AG04449 (cell line): ENCODE data around the gene PERM1.

Experiments used
- CTCF ChIA-PET: fragments of 350-600 bp; formaldehyde crosslinking; extraction: SDS; loops from one replicate; lab custom pipeline; 2021; ENCODE audit warnings: antibody characterized with exemption; lab: Yijun Ruan, JAX
- POLR2A ChIA-PET: fragments of 400-600, 350-600 bp; formaldehyde crosslinking; extraction: SDS; loops from one replicate; lab custom pipeline; 2020; ENCODE audit warnings: antibody characterized with exemption, inconsistent platforms; lab: Yijun Ruan, JAX
- DNase-seq: peaks from one replicate; pipeline ENCODE4 v3.0.0-alpha.2; 2010; ENCODE audit warnings: low read depth, low spot score
- H3K4me3 ChIP-seq: 2 replicates; pipeline ENCODE4 v1.5.1; 2011; ENCODE audit warnings: low read depth, mild to moderate bottlenecking, control low read depth, low read length
- TF ChIP-seq, protein P1 (sequence below): IDR thresholded peaks from one replicate; pipeline ENCODE4 v1.5.1; 2011; ENCODE audit warnings: mild to moderate bottlenecking, moderate library complexity, low read length, control low read depth, inconsistent platforms; ENCODE audit not compliant: insufficient read depth; ENCODE audit errors: missing control alignments

PERM1 gene

DNA sequence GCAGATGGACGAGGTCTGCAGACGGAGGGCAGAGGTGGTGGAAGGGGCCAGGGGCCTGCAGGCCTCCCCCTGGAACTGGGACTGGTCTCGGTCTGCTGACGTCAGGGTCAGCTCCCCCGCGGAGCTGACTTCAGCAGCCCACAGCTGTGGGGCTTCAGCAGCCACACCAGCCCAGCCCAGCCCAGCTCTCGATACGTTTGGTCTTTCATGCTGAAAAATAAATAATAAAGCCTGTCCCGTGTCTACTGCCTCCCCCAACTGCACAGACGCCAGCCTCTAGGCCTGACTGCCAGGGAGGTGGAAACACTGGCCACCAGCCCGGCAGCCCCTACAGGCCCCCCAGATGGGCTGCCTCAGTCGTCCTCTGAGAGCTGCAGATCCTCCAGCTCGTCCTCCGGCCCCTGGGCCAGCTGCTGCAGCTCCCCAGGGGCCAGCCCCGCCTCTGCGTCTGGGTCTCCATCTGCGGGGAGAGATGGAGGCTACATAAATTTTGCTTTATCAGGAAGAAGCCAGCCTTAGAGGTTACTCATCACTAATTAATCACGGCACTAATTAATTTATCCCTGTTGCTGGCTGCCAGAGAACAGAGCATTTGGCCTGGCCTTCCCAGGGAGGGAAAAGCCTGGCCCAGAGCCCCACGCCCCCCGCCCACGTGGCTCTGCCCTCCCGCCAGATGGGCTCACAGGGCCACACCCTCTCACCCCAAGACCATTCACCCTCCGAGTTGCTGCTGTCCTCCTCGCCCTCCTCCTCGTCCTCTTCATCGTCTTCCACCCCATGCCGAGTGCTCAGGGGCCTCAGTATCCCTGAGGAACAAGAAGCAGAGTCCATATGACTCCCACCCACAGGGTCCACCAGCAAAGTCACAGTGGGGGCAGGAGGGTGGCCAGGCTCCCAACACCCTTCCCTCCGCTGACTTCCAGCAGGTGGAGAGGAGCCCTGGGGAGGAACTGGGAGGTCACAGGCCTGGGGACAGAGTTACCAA, 37.3 kb downstream of the PERM1 start:
- POLR2A ChIA-PET = interaction anchor here (0.6 kb wide), 1 partner anchor 16 kb away, joined by 3 read pairs; no protein-coding TSS in a partner anchor

DNA sequence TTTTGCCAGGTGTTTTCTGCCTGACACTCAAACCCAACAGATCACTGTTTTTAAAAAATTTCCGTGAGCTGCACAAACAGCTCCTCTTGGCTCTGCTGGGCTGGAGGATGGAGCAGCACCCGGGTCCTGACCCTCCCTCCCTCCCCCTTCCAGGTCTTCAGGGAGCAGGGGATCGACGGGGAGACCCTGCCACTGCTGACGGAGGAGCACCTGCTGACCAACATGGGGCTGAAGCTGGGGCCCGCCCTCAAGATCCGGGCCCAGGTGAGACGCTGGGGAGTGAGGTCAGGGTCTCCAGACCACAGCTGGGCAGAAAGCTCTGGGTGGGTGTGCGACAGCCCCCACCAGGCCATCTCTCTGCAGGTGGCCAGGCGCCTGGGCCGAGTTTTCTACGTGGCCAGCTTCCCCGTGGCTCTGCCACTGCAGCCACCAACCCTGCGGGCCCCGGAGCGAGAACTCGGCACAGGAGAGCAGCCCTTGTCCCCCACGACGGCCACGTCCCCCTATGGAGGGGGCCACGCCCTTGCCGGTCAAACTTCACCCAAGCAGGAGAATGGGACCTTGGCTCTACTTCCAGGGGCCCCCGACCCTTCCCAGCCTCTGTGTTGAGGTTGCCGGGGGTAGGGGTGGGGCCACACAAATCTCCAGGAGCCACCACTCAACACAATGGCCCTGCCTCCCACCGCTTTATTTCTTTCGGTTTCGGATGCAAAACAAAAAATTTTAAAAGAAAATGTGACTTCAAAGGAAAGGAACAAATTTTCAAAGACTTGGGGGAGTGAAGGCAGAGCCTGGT, 38.1 kb downstream of the PERM1 start:
- TF ChIP-seq, protein P1, sequence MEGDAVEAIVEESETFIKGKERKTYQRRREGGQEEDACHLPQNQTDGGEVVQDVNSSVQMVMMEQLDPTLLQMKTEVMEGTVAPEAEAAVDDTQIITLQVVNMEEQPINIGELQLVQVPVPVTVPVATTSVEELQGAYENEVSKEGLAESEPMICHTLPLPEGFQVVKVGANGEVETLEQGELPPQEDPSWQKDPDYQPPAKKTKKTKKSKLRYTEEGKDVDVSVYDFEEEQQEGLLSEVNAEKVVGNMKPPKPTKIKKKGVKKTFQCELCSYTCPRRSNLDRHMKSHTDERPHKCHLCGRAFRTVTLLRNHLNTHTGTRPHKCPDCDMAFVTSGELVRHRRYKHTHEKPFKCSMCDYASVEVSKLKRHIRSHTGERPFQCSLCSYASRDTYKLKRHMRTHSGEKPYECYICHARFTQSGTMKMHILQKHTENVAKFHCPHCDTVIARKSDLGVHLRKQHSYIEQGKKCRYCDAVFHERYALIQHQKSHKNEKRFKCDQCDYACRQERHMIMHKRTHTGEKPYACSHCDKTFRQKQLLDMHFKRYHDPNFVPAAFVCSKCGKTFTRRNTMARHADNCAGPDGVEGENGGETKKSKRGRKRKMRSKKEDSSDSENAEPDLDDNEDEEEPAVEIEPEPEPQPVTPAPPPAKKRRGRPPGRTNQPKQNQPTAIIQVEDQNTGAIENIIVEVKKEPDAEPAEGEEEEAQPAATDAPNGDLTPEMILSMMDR = no peak
- DNase-seq = no peak
- CTCF ChIA-PET = interaction anchor here (0.6 to 7.6 kb wide), 3 partner anchors 38 to 74 kb away, joined by 3 to 67 read pairs (median 9); no protein-coding TSS in a partner anchor
- POLR2A ChIA-PET = interaction anchor here (0.5 to 0.7 kb wide), 3 partner anchors 15 to 17 kb away, joined by 3 to 4 read pairs (median 3); partner anchors contain the start of gene NOC2L
- H3K4me3 ChIP-seq = no peak overlapping the region

More for the DNA sequence above, 37.3 kb downstream of the PERM1 start:
- TF ChIP-seq, protein P1 = no peak
- no peak overlapping the region for H3K4me3 ChIP-seq
- CTCF ChIA-PET = interaction anchor here (2.8 kb wide), 1 partner anchor 40 kb away, joined by 9 read pairs; no protein-coding TSS in a partner anchor
- DNase-seq = no peak

DNA sequence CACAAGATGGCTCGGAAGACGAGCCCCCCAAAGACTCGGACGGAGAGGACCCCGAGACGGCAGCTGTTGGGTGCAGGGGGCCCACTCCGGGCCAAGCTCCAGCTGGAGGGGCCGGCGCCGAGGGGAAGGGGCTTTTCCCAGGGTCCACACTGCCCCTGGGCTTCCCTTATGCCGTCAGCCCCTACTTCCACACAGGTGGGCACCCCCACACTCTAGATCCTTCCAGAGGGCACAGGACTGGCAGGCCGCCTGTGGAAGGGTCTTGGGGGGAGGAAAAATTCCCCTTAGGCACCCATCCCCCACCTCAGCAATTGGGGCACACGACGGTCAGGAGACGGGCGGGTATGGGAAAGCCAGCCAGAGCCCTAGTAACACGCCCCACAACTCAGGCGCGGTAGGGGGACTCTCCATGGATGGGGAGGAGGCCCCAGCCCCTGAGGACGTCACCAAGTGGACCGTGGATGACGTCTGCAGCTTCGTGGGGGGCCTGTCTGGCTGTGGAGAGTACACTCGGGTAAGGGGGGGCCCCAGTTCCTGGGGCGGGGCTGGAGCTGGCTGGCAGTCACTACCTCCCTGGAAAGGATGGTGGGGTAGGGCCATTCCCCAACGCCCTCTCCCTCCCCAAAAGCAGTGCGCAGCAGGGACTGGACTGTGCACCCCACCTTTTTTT, 38.9 kb downstream of the PERM1 start:
- DNase-seq = no peak
- CTCF ChIA-PET = interaction anchor here (0.6 to 7.6 kb wide), 4 partner anchors 13 to 73 kb away, joined by 3 to 67 read pairs (median 4); no protein-coding TSS in a partner anchor
- peak overlapping the region; percentile 8; the same call in 1 of the 2 replicates for H3K4me3 ChIP-seq
- POLR2A ChIA-PET = interaction anchor here (0.5 to 1.5 kb wide), 4 partner anchors 9 to 24 kb away, joined by 3 to 5 read pairs (median 4); partner anchors contain the start of genes NOC2L and PLEKHN1
- TF ChIP-seq, protein P1 = no peak

- TF ChIP-seq, protein P1 = no peak
- H3K4me3 ChIP-seq = peak overlapping the region; percentile 36
- ChIA-PET POLR2A (interaction anchor here (1.0 to 1.5 kb wide), 2 partner anchors 10 to 25 kb away, joined by 4 to 5 read pairs; partner anchors contain the start of gene PLEKHN1), CTCF (interaction anchor here (1.1 to 7.6 kb wide), 5 partner anchors 10 to 41 kb away, joined by 3 to 67 read pairs (median 9); no protein-coding TSS in a partner anchor)
- DNase-seq = no peak
Measured at GRCh38 chr1:942411-942821, 39.5 kb downstream of the PERM1 start.

DNA sequence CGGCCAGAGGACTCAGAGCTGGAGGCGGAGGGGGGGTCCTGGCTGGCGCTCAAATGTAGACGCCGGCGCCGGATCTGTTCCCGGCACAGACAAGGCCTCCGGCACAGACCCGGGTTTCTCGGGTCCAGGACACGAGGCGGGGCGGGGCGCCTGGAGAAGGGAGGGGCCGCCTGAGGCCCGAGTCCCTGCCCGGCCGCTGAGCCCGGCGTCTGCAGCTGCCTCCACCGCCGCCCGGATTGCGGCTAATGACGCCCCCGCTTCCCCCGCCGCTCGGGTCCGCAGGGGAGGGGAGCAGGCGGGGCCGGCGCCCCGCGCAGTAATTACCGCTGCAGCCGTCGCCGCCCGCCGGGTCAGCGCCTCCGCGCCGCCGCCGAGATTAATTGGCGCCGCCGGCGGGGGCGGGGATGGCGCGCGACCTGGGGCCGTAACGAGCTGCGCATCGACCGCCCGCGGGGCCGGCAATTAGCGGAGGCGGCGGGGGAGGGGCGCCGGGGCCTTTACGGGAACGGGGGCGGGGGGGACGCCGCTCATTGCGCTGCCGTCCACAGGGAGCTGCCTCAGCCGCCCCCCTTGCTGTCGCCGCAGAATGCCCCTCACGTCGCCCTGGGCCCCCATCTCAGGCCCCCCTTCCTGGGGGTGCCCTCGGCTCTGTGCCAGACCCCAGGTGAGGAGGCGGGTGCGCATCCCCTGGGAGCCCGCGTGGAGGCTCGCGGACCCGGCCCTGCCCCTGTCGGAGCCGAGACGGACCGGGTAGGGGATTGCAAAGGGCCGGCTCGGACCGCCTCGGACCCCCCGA, 40.1 kb downstream of the PERM1 start:
- ChIA-PET POLR2A (interaction anchor here (1.5 kb wide), 1 partner anchor 25 kb away, joined by 5 read pairs; the partner anchor contains the start of gene PLEKHN1), CTCF (interaction anchor here (1.1 to 7.6 kb wide), 6 partner anchors 10 to 42 kb away, joined by 3 to 67 read pairs (median 8); no protein-coding TSS in a partner anchor)
- TF ChIP-seq, protein P1 = no peak
- no peak for DNase-seq
- H3K4me3 ChIP-seq = peak overlapping the region; percentile 36
